K562 (cell line): Measurements from ENCODE around the gene ERICH6B.

ENCODE experiments used
- CTCF ChIP-seq, 3 experiments: IDR thresholded peaks in 2 of 3; conservative IDR thresholded peaks in 1 of 3; 2 replicates each; pipeline ENCODE4 v1.5.1; 2011 to 2012; ENCODE audit warnings: low read length in 3 of 3, mild to moderate bottlenecking in 3 of 3, control low read depth in 2 of 3, improper control_type of control experiment in 1 of 3, inconsistent platforms in 1 of 3, low read depth in 1 of 3, mixed read lengths in 1 of 3, moderate library complexity in 1 of 3; ENCODE audit not compliant: insufficient read depth in 2 of 3
- TCF7 ChIP-seq: sonication (generic); IDR thresholded peaks from 2 replicates; pipeline ENCODE4 v1.6.1; 2016; ENCODE audit warnings: antibody characterized with exemption, borderline replicate concordance

- TF ChIP-seq TCF7 (no peak), CTCF (IDR thresholded peaks at IDR 0.05 in 2 of 3, conservative IDR thresholded peaks at IDR 0.05 in 1 of 3; ENCODE audit: insufficient read depth in 2 of 3, low read depth in 1 of 3, low read length in 3 of 3) (no peak)
Measured at GRCh38 chr13:45564133-45564776, 51.3 kb downstream of the ERICH6B start.
